Duodenal mucosa (tissue), 2 donors: ENCODE data around the gene UBR4.

Experiments used
- H3K27ac ChIP-seq: one replicate; pipeline ENCODE4 v1.7.0; 2013; ENCODE audit warnings: low read depth, low read length
- H3K27me3 ChIP-seq, 2 donors: one replicate each; pipeline ENCODE4 v1.7.0; 2013; ENCODE audit warnings: low read length in 2 of 2, control low read depth in 1 of 2; ENCODE audit not compliant: insufficient read depth in 2 of 2, control insufficient read depth in 1 of 2
- H3K36me3 ChIP-seq, 2 donors: one replicate each; pipeline ENCODE4 v1.7.0; 2013; ENCODE audit warnings: low read length in 2 of 2, control low read depth in 1 of 2; ENCODE audit not compliant: insufficient read depth in 2 of 2, control insufficient read depth in 1 of 2
- H3K4me1 ChIP-seq, 2 donors: one replicate each; pipeline ENCODE4 v1.7.0; 2013; ENCODE audit warnings: low read length in 2 of 2, control low read depth in 1 of 2; ENCODE audit not compliant: insufficient read depth in 2 of 2, control insufficient read depth in 1 of 2
- H3K4me3 ChIP-seq, 2 donors: one replicate each; pipeline ENCODE4 v1.7.0; 2013; ENCODE audit warnings: low read length in 2 of 2, low read depth in 1 of 2
- H3K9ac ChIP-seq, 2 donors: one replicate each; pipeline ENCODE4 v1.7.0; 2013; ENCODE audit warnings: low read length in 2 of 2, low read depth in 1 of 2
- H3K9me3 ChIP-seq, 2 donors: one replicate each; pipeline ENCODE4 v1.7.0; 2013; ENCODE audit warnings: low read length in 2 of 2, control low read depth in 1 of 2; ENCODE audit not compliant: control insufficient read depth in 1 of 2

UBR4 gene

DNA sequence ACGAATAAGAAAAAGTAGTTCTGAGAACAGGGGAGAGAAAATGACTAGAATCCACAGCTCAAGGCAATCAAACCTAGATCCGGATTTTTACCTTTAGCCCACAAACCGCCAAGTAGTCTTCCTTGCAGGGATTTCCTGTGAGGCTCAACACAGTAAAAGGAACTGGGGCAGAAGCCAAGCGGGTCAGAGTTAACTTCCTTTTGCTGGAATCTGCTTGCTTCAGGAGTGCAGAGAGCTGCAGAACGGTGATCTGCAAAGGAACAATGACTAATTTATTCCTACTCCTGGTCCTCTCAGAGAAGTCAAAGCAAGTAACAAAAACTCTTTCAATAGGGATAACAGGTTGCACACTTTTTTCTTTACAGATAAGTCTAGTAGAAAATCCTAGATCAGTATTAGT is 53.4 kb downstream of the UBR4 start:
- no peak overlapping the region for H3K27ac ChIP-seq
- no peak overlapping the region for H3K4me3 ChIP-seq
- no peaks in the 10 kb centered on the region for H3K4me1 ChIP-seq
- H3K27me3 ChIP-seq = no peaks in the 10 kb centered on the region
- H3K9me3 ChIP-seq = no peaks in the 10 kb centered on the region
- H3K36me3 ChIP-seq = peaks cover 79 to 98% of the 10 kb centered on the region in 2 donors
- no peak overlapping the region for H3K9ac ChIP-seq

DNA sequence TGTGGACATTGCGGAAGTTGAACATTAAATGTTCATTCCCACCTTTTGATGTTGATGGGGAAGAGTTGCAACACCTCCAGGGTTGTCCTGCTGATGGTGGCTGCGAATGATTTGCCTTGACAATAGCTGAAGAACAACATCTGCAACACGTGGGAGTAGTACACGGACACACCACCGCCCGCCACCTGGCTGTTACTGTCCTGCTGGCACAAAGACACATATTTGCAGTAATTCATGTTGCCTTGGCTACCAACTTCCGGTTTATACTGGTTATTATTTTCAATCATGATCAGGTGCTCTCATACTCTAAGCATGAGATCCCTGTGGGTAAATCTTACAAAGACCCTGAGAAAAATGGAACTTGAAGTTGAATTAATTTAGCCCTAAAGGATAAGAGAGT is 55.2 kb downstream of the UBR4 start:
- Histone ChIP-seq H3K4me3 (no peak overlapping the region), H3K27ac (no peak overlapping the region), H3K9me3 (no peaks in the 10 kb centered on the region), H3K9ac (no peak overlapping the region), H3K4me1 (no peaks in the 10 kb centered on the region), H3K36me3 (peaks cover 79 to 98% of the 10 kb centered on the region in 2 donors), H3K27me3 (no peaks in the 10 kb centered on the region)

DNA sequence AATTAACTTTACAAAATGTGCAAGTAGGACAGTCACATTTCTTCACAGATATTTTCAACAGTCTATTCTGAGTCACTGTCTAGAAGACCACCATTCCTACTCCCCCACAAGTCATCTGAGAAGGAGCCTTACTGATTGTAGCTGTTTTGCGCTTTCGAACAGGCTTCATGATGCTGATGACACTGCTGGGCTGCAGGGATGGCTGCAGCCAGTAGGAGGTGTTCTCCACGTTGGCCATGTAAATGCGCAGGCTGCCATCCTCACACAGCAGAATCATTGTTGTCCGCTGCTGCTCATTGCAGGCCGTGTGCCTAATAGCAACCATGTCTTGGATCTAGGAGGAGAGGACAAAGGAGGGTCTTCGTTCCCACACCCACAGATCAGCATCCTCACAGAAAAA is 56.9 kb downstream of the UBR4 start:
- no peaks in the 10 kb centered on the region for H3K27me3 ChIP-seq
- H3K27ac ChIP-seq = no peak overlapping the region
- no peaks in the 10 kb centered on the region for H3K9me3 ChIP-seq
- H3K36me3 ChIP-seq = peaks cover 89 to 99% of the 10 kb centered on the region in 2 donors
- no peak overlapping the region for H3K4me3 ChIP-seq
- no peaks in the 10 kb centered on the region for H3K4me1 ChIP-seq
- no peak overlapping the region for H3K9ac ChIP-seq

GRCh38 chr1:19151537-19151936 is 58.5 kb downstream of the UBR4 start:
- Histone ChIP-seq H3K27ac (no peak overlapping the region), H3K36me3 (peaks cover 93 to 99% of the 10 kb centered on the region in 2 donors), H3K9me3 (no peaks in the 10 kb centered on the region), H3K9ac (no peak overlapping the region), H3K4me3 (no peak overlapping the region), H3K27me3 (no peaks in the 10 kb centered on the region), H3K4me1 (no peaks in the 10 kb centered on the region)

DNA sequence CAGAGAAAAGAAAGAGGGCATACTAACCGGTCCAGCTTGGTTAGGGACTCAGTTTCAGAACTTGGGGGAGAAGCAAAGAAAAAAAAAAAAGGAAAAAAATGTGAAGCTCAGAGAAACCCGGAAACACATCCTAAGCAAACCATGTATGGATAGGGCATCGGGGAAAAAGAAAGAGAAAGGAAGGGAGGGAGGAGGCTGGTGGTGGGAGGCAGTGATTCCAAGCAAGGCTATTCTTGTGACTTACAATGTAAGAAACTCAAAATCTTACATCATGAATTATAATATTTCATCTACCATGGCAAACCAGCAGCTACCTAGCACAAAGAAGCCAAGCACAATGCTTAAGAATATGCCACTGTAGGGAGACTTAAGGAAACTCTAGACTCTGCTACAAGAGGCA is 60.3 kb downstream of the UBR4 start:
- H3K27ac ChIP-seq = no peak overlapping the region
- peaks cover 94 to 100% of the 10 kb centered on the region in 2 donors for H3K36me3 ChIP-seq
- H3K4me3 ChIP-seq = no peak overlapping the region
- H3K9me3 ChIP-seq = no peaks in the 10 kb centered on the region
- no peaks in the 10 kb centered on the region for H3K4me1 ChIP-seq
- no peaks in the 10 kb centered on the region for H3K27me3 ChIP-seq
- no peak overlapping the region for H3K9ac ChIP-seq

DNA sequence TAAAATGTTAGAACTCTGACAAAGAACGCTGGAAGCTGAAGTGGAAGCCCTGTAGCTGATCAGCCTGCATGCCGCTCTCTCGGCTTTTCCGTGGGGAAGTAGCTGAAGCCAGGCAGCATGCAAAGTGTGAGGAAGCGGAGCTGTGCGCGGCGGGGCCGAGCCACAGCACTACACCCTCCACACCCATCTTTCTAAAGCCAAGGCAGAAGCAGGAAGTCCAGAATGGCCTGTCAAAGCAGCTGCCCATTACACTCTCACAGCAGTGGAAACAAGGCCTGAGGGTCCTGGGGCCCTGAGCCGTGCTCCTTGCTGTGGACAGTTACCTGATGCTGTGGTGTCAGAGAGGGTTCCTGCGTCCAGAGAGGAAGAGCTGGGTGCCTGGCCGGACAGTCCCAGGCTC is 69.6 kb downstream of the UBR4 start:
- Histone ChIP-seq H3K4me3 (no peak overlapping the region), H3K27ac (no peak overlapping the region), H3K36me3 (peaks cover 64 to 74% of the 10 kb centered on the region in 2 donors), H3K9me3 (no peaks in the 10 kb centered on the region), H3K4me1 (no peaks in the 10 kb centered on the region), H3K9ac (no peak overlapping the region), H3K27me3 (no peaks in the 10 kb centered on the region)

DNA sequence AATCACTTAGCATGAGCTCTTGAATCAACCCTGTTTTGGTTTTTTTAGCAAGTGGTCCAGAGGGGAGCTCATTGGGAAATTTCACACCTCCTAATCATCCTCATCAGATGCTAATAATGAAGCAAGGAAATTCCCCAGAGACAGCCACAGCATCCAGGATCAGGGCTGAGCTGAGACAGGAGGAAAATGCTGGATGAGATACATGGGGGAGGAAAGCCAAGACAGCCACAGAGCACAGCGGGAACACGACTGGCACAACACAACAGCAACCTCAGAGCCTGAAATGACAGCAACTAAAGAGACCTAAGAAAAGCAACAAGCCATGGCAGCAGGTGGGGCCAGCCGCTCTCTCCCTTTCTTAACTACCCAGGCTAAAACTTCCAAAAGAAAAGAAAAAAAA is 70.4 kb downstream of the UBR4 start:
- H3K27ac ChIP-seq = no peak overlapping the region
- H3K27me3 ChIP-seq = no peaks in the 10 kb centered on the region
- no peak overlapping the region for H3K4me3 ChIP-seq
- H3K36me3 ChIP-seq = peaks cover 63 to 66% of the 10 kb centered on the region in 2 donors
- H3K9me3 ChIP-seq = no peaks in the 10 kb centered on the region
- no peaks in the 10 kb centered on the region for H3K4me1 ChIP-seq
- H3K9ac ChIP-seq = no peak overlapping the region

DNA sequence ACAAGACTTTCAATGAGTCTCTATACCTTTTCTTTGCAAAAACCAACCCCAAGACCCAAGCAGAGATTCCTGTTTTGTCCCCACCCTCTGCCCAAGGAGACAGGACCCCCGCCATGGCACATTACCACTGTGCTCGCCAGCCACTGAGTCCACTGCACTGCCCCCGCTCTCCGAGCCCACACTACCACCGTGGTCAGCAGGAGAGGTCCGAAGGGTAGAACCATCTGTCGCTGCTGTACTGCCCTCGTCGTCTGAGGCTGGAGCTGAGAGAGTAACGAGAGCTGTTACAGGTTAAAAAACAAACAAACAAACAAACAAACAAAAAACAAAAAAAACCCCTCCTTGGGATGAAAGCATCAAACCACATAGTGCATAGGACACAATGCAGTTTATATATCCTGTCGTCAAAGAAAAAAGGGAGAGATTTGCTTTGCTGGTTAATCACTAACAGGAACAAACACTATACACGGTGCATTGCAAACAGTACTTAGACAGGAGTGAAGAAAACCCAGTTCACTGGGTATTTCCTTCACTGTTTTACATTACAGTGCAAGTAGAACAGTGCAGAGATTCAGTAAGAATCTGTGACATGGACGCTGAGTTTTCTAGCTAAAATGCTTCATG is 71.0 kb downstream of the UBR4 start:
- no peak overlapping the region for H3K27ac ChIP-seq
- no peak overlapping the region for H3K9ac ChIP-seq
- H3K4me3 ChIP-seq = no peak overlapping the region
- H3K4me1 ChIP-seq = no peaks in the 10 kb centered on the region
- H3K36me3 ChIP-seq = peaks cover 56 to 66% of the 10 kb centered on the region in 2 donors
- H3K27me3 ChIP-seq = no peaks in the 10 kb centered on the region
- no peaks in the 10 kb centered on the region for H3K9me3 ChIP-seq

DNA sequence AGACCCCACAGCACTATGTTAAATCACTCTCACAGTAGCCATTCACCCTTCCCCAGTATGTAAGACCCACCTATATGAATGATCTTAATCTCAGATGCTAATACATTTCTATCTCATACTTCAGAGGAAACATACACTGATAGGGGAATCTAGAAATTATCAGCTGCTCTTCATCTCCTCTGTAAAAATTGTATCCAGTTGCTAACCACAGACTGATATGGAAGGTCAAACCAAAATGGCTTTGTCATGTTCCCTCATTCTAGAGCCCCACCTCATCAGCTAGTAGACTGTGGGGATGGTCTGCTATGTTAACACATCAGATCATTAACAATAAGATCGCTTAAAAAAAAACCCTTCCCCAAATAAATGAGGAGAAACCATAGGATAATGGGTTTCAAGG is 71.7 kb downstream of the UBR4 start:
- no peaks in the 10 kb centered on the region for H3K4me1 ChIP-seq
- no peak overlapping the region for H3K4me3 ChIP-seq
- peaks cover 0 to under 1% of the 10 kb centered on the region in 2 donors for H3K9me3 ChIP-seq
- H3K27me3 ChIP-seq = no peaks in the 10 kb centered on the region
- no peak overlapping the region for H3K9ac ChIP-seq
- no peak overlapping the region for H3K27ac ChIP-seq
- H3K36me3 ChIP-seq = peaks cover 49 to 64% of the 10 kb centered on the region in 2 donors

DNA sequence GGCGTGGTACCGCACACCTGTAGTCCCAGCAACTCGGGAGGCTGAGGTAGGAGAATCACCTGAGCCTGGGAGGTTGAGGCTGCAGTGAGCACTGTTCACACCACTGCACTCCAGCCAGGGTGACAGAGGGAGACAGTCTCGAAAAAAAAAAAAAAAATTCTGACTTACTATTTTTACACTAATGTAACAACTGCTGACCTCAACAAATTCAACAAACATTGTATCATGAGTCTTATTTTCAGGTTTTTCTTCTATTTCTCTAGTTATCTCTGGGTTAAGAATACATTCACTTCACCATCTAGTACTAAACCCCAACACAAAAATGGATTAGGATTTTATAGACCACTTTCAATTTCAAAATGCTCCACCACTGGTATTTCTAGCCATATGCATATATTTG is 72.9 kb downstream of the UBR4 start:
- Histone ChIP-seq H3K27me3 (no peaks in the 10 kb centered on the region), H3K4me1 (no peaks in the 10 kb centered on the region), H3K27ac (no peak overlapping the region), H3K9ac (no peak overlapping the region), H3K9me3 (peaks cover 2 to 4% of the 10 kb centered on the region in 2 donors), H3K4me3 (no peak overlapping the region), H3K36me3 (peaks cover 45 to 64% of the 10 kb centered on the region in 2 donors)

GRCh38 chr1:19133360-19133759 is 76.7 kb downstream of the UBR4 start:
- Histone ChIP-seq H3K9me3 (peaks cover 2 to 4% of the 10 kb centered on the region in 2 donors), H3K27ac (no peak overlapping the region), H3K4me1 (peaks cover 12 to 22% of the 10 kb centered on the region in 2 donors), H3K4me3 (no peak overlapping the region), H3K27me3 (no peaks in the 10 kb centered on the region), H3K36me3 (peaks cover 25 to 46% of the 10 kb centered on the region in 2 donors), H3K9ac (no peak overlapping the region)
